HepG2 (cell line): Measurements from ENCODE around the gene RPRD2. TPM values are rescaled to one million over a fixed set of nuclear protein-coding genes. Genes with fewer than 3 reads are reported as not detected.
A peak's percentile ranks its signal among the peaks of the same experiment; 100 is the strongest.

Experiments
- DNMT1 ChIP-seq: sonication (generic); formaldehyde crosslinking; IDR thresholded peaks from 2 replicates; pipeline ENCODE4 v1.5.1; 2020; ENCODE audit warnings: mild to moderate bottlenecking, missing genetic modification reagents
- ERF ChIP-seq: IDR thresholded peaks from 2 replicates; pipeline ENCODE4 v1.6.1; 2018; ENCODE audit warnings: missing biosample characterization, missing genetic modification reagents
- ETV6 ChIP-seq: sonication (generic); formaldehyde crosslinking; conservative IDR thresholded peaks from 2 replicates; pipeline ENCODE4 v1.4.0; 2020; ENCODE audit warnings: missing genetic modification reagents
- FOXA1 ChIP-seq, 2 experiments: fragments of 450-650 bp in 1 of 2; sonication (generic) in 1 of 2; formaldehyde crosslinking in 1 of 2; IDR thresholded peaks; 2 replicates each; pipeline versions ENCODE4 v1.4.0 to v1.6.1; 2016 to 2020; ENCODE audit warnings: missing genetic modification reagents in 1 of 2
- HMG20B ChIP-seq: conservative IDR thresholded peaks from 2 replicates; pipeline ENCODE4 v1.6.1; 2016; ENCODE audit warnings: missing genetic modification reagents, missing compliant biosample characterization
- MAFG ChIP-seq: sonication (generic); formaldehyde crosslinking; IDR thresholded peaks from 2 replicates; pipeline ENCODE4 v1.5.1; 2020; ENCODE audit warnings: mild to moderate bottlenecking, missing genetic modification reagents
- MTA1 ChIP-seq: sonication (generic); formaldehyde crosslinking; IDR thresholded peaks from 2 replicates; pipeline ENCODE4 v1.4.0; 2020; ENCODE audit warnings: missing genetic modification reagents, mild to moderate bottlenecking, borderline replicate concordance
- NRL ChIP-seq: sonication (generic); formaldehyde crosslinking; IDR thresholded peaks from 2 replicates; pipeline ENCODE4 v1.5.0; 2020; ENCODE audit warnings: missing genetic modification reagents, mild to moderate bottlenecking, moderate library complexity, borderline replicate concordance
- PITX1 ChIP-seq: sonication (generic); formaldehyde crosslinking; IDR thresholded peaks from 2 replicates; pipeline ENCODE4 v1.5.1; 2020; ENCODE audit warnings: mild to moderate bottlenecking, missing genetic modification reagents
- RBFOX2 ChIP-seq: fragments of 200-400 bp; formaldehyde crosslinking; IDR thresholded peaks from 2 replicates; pipeline ENCODE4 v1.6.1; 2017; ENCODE audit warnings: low read depth, mild to moderate bottlenecking, low read length
- SAFB2 ChIP-seq: sonication (generic); formaldehyde crosslinking; IDR thresholded peaks from 2 replicates; pipeline ENCODE4 v1.5.1; 2020; ENCODE audit warnings: missing genetic modification reagents, low read depth, mild to moderate bottlenecking, borderline replicate concordance
- SOX6 ChIP-seq, 2 experiments: fragments of 450-650 bp in 1 of 2; sonication (generic) in 1 of 2; formaldehyde crosslinking in 1 of 2; IDR thresholded peaks; 2 replicates each; pipeline versions ENCODE4 v1.4.0 to v1.6.1; 2017 to 2020; ENCODE audit warnings: antibody characterized with exemption in 1 of 2, mild to moderate bottlenecking in 1 of 2, missing genetic modification reagents in 1 of 2
- ZBTB3 ChIP-seq: sonication (generic); formaldehyde crosslinking; IDR thresholded peaks from 2 replicates; pipeline ENCODE4 v1.4.0; 2020; ENCODE audit warnings: low read depth, mild to moderate bottlenecking, moderate library complexity, missing genetic modification reagents, borderline replicate concordance
- ZFP90 ChIP-seq: sonication (generic); formaldehyde crosslinking; IDR thresholded peaks from 2 replicates; pipeline ENCODE4 v1.8.0; 2022; ENCODE audit warnings: missing genetic modification reagents, mild to moderate bottlenecking, inconsistent platforms, borderline replicate concordance
- ZNF343 ChIP-seq: sonication (generic); formaldehyde crosslinking; IDR thresholded peaks from 2 replicates; pipeline ENCODE4 v1.4.0; 2020; ENCODE audit warnings: mild to moderate bottlenecking, missing genetic modification reagents
- ZNF567 ChIP-seq: sonication (generic); formaldehyde crosslinking; IDR thresholded peaks from 2 replicates; pipeline ENCODE4 v1.8.1; 2023; ENCODE audit warnings: mild to moderate bottlenecking, missing genetic modification reagents, borderline replicate concordance
- ZNF777 ChIP-seq: sonication (generic); formaldehyde crosslinking; IDR thresholded peaks from 2 replicates; pipeline ENCODE4 v1.4.0; 2020; ENCODE audit warnings: missing genetic modification reagents
- polyA plus RNA-seq, 8 experiments: library from polyadenylated mRNA; depleted of rRNA in 3 of 8; stranded (reverse) in 7 of 8; unstranded in 1 of 8; fragments of >200 nt; fragmentation: Illumina TruSeq in 4 of 8; extraction: Trizol in 4 of 8; gene quantifications; 2 replicates each; pipeline versions ENCODE4 v1.2.1 to v1.2.3, GENCODE V29; 2011 to 2016; ENCODE audit warnings: low read depth in 4 of 8, missing spikeins in 1 of 8, mixed read lengths in 1 of 8; ENCODE audit not compliant: insufficient read depth in 1 of 8
- total RNA-seq, 5 experiments: library from RNA; depleted of rRNA; stranded (reverse); fragments of >200 nt; fragmentation: Illumina TruSeq; extraction: Trizol; gene quantifications; 2 replicates each; pipeline ENCODE4 v1.2.3, GENCODE V29; 2016; ENCODE audit warnings: low read depth in 1 of 5
- TF ChIP-seq, protein P1 (sequence below), 2 experiments: fragments of 450-650 bp in 1 of 2; sonication (generic) in 1 of 2; formaldehyde crosslinking; IDR thresholded peaks; 2 replicates each; pipeline versions ENCODE4 v1.5.0 to v1.8.0; 2020 to 2022; ENCODE audit warnings: mild to moderate bottlenecking in 1 of 2, missing genetic modification reagents in 1 of 2
- TF ChIP-seq, protein P2 (sequence below): sonication (generic); formaldehyde crosslinking; IDR thresholded peaks from 2 replicates; pipeline ENCODE4 v1.8.0; 2022; ENCODE audit warnings: low read depth, missing genetic modification reagents
- TF ChIP-seq, protein P3 (sequence below): sonication (generic); formaldehyde crosslinking; IDR thresholded peaks from 2 replicates; pipeline ENCODE4 v1.4.0; 2020; ENCODE audit warnings: missing genetic modification reagents
- TF ChIP-seq, protein P4 (sequence below): sonication (generic); formaldehyde crosslinking; IDR thresholded peaks from 2 replicates; pipeline ENCODE4 v1.4.0; 2020; ENCODE audit warnings: mild to moderate bottlenecking, low read depth, missing genetic modification reagents

Gene RPRD2
- total and polyA plus RNA-seq, 2 of the 13 experiments (the other 11 are each of a cell fraction or from before 2014, with no cell fraction given) = 8.0 to 8.9 TPM

DNA sequence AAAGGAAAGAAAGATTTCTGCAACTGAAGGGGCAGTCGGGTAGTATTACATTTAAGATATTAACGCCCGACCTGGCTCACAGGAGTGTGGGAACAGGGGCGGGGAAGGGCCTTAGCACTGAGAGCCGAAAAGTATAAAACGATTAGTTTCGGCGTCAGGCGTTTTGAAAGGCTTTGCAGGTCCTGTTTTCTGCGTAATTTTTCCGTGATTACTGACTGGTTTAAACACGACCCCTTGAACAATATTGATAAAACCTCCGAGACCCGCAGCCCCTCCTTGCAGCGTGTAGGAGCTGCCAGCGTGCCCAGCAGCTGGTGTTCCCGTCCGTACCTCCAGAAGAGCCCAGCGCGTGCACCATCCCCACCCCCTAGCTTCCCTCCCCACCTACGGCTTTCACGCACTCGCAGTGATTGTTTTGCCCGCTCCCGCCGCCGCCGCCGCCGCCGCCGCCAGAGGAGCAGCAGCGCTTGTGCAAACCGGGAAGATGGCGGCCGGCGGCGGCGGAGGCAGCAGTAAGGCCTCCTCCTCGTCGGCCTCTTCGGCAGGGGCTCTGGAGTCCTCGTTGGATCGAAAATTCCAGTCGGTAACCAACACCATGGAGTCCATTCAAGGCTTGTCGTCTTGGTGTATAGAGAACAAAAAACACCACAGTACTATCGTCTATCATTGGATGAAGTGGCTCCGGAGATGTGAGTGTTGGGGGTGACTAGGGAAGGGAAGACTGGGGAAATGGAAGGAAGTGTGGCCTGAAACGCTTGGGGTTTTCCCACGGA is 470 bp downstream of the RPRD2 start (continued):
- TF ChIP-seq ERF (CRISPR knock-in tag) (no peak), NRL (CRISPR knock-in tag) (0 out of 2 replicates have a peak, but pooled peaks have one; percentile 5), ZFP90 (CRISPR knock-in tag) (peak; percentile 34; the same call in 1 of the 2 replicates), DNMT1 (CRISPR knock-in tag) (no peak), ZBTB3 (CRISPR knock-in tag) (peak; percentile 61; the same call in 1 of the 2 replicates), ETV6 (CRISPR knock-in tag) (no peak), SAFB2 (no peak), MAFG (CRISPR knock-in tag) (no peak), RBFOX2 (peak; percentile 77), HMG20B (CRISPR knock-in tag) (no peak), FOXA1 (IDR thresholded peaks at IDR 0.05) (no peak), FOXA1 (CRISPR knock-in tag; IDR thresholded peaks at IDR 0.05) (no peak), MTA1 (no peak; the same call in 1 of the 2 replicates), ZNF777 (CRISPR knock-in tag) (peak; percentile 36; the same call in 1 of the 2 replicates), PITX1 (CRISPR knock-in tag) (no peak), ZNF343 (CRISPR knock-in tag) (no peak), ZNF567 (CRISPR knock-in tag) (no peak), SOX6 (IDR thresholded peaks at IDR 0.05) (no peak), SOX6 (CRISPR knock-in tag; IDR thresholded peaks at IDR 0.05) (no peak)
- TF ChIP-seq, protein P1, sequence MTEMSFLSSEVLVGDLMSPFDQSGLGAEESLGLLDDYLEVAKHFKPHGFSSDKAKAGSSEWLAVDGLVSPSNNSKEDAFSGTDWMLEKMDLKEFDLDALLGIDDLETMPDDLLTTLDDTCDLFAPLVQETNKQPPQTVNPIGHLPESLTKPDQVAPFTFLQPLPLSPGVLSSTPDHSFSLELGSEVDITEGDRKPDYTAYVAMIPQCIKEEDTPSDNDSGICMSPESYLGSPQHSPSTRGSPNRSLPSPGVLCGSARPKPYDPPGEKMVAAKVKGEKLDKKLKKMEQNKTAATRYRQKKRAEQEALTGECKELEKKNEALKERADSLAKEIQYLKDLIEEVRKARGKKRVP (CRISPR knock-in tag; IDR thresholded peaks at IDR 0.05) = 0 out of 4 replicates have a peak, but pooled peaks of 1 of the 2 experiments have one; percentile 55
- TF ChIP-seq, protein P2, sequence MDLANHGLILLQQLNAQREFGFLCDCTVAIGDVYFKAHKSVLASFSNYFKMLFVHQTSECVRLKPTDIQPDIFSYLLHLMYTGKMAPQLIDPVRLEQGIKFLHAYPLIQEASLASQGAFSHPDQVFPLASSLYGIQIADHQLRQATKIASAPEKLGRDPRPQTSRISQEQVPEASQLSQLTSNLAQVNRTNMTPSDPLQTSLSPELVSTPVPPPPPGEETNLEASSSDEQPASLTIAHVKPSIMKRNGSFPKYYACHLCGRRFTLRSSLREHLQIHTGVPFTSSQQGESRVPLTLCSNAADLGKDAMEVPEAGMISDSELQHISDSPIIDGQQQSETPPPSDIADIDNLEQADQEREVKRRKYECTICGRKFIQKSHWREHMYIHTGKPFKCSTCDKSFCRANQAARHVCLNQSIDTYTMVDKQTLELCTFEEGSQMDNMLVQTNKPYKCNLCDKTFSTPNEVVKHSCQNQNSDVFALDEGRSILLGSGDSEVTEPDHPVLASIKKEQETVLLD (CRISPR knock-in tag) = peak; percentile 22; the same call in 1 of the 2 replicates
- TF ChIP-seq, protein P3, sequence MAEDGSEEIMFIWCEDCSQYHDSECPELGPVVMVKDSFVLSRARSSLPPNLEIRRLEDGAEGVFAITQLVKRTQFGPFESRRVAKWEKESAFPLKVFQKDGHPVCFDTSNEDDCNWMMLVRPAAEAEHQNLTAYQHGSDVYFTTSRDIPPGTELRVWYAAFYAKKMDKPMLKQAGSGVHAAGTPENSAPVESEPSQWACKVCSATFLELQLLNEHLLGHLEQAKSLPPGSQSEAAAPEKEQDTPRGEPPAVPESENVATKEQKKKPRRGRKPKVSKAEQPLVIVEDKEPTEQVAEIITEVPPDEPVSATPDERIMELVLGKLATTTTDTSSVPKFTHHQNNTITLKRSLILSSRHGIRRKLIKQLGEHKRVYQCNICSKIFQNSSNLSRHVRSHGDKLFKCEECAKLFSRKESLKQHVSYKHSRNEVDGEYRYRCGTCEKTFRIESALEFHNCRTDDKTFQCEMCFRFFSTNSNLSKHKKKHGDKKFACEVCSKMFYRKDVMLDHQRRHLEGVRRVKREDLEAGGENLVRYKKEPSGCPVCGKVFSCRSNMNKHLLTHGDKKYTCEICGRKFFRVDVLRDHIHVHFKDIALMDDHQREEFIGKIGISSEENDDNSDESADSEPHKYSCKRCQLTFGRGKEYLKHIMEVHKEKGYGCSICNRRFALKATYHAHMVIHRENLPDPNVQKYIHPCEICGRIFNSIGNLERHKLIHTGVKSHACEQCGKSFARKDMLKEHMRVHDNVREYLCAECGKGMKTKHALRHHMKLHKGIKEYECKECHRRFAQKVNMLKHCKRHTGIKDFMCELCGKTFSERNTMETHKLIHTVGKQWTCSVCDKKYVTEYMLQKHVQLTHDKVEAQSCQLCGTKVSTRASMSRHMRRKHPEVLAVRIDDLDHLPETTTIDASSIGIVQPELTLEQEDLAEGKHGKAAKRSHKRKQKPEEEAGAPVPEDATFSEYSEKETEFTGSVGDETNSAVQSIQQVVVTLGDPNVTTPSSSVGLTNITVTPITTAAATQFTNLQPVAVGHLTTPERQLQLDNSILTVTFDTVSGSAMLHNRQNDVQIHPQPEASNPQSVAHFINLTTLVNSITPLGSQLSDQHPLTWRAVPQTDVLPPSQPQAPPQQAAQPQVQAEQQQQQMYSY (CRISPR knock-in tag) = peak; percentile 64
- TF ChIP-seq, protein P4, sequence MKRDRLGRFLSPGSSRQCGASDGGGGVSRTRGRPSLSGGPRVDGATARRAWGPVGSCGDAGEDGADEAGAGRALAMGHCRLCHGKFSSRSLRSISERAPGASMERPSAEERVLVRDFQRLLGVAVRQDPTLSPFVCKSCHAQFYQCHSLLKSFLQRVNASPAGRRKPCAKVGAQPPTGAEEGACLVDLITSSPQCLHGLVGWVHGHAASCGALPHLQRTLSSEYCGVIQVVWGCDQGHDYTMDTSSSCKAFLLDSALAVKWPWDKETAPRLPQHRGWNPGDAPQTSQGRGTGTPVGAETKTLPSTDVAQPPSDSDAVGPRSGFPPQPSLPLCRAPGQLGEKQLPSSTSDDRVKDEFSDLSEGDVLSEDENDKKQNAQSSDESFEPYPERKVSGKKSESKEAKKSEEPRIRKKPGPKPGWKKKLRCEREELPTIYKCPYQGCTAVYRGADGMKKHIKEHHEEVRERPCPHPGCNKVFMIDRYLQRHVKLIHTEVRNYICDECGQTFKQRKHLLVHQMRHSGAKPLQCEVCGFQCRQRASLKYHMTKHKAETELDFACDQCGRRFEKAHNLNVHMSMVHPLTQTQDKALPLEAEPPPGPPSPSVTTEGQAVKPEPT (CRISPR knock-in tag) = no peak
